SKM-1 treated with dmso at 0.1 percent for 144 hours (cell line): ENCODE results near the gene EXTL1.

Experiments
- DNase-seq: peaks from one replicate; lab custom pipeline; 2025; ENCODE audit not compliant: unreplicated experiment; lab: John Stamatoyannopoulos, UW

Gene EXTL1

DNA sequence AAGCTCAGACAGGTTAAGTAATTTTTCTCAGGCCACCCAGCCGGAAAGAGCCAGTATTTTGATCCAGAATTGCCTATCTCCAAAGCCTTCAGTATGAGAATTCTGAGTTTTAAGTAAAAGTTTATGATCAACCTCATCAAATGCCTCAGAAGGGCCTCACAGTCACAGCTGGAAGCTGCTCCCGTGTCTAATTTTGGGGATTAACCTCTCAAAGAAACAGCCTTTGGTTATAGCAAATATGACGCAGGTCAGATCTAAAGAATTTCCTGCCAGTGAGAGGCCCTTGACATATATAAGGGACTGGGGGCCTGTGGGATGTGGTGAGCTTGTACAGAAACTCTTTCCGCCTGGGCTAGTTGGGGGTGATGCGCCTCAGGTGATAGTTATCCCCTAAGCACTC is 2.3 kb downstream of the EXTL1 start:
- no peak for DNase-seq

DNA sequence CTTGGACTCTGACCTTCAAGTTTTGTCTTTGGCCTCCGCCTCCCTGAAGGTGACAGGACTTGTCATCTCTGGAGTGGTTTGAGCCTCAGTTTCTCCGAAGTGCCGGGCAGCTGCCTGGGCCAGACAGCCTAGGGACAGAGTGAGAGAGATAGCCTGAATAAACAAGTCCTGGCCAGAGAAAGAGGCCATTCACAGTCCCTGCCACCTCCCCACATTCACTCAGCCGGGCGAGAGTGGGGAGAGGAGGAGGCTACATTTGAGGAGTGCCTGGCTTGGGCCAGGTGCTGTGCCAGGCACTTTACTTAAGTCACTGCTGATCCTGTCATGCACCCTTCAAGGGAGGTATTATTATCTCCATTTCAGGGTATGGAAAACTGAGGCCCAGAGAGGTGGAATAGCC is 3.5 kb downstream of the EXTL1 start:
- no peak for DNase-seq

DNA sequence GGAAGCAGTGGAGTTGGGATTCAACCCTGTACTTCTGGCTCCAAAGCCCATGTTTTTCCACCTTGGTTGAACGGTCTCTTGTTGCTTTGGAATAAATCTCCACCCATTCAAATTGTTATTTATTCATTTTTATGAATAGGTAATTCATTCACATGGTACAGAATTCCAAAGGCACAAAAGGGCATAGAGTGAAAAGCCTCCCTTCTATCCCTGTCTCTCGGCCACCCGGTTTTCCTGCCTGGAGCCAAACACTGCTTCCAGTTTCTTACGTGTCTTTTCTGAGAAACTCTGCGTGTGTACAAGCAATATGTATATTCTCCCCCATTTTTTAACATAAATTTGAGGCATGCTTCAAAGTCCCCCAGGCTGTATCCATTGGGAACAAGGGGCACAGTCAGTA is 3.9 kb downstream of the EXTL1 start:
- no peak for DNase-seq

DNA sequence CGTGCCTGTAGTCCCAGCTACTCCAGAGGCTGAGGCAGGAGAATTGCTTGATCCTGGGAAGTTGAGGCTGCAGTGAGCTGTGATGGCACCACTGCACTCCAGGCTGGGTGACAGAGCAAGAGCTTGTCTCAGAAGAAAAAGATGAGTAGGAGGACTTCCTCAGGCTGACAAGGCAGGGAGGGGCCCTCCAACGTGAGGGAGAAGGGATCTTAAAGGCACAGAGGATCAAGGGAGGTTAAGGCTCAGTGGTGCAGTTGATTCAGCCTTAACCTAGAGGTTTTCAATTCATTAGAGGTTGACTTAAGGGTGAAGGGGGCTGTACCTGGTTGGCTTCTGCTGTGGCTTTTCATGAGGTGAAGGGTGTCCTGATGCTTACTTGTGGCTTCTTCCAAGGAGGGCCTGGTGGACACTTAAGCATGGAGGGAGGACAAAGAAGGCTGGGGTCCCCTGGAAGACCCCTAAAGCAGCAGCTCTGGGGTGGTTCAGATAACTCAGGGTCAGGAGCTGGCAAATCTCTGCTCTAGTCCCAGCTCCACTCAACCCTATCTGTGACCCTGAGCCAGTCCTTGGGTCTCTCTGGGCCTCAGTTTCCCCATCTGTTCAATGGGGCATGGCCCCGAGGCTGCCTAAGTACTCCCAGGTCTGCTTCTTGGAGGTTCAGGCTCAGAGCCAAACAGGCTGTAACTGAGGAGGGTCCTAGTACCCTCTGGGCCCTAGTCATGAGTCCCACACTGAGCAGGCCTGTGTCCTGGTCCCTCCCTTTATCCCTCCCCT is 6.3 kb downstream of the EXTL1 start:
- DNase-seq: peak; percentile 65

DNA sequence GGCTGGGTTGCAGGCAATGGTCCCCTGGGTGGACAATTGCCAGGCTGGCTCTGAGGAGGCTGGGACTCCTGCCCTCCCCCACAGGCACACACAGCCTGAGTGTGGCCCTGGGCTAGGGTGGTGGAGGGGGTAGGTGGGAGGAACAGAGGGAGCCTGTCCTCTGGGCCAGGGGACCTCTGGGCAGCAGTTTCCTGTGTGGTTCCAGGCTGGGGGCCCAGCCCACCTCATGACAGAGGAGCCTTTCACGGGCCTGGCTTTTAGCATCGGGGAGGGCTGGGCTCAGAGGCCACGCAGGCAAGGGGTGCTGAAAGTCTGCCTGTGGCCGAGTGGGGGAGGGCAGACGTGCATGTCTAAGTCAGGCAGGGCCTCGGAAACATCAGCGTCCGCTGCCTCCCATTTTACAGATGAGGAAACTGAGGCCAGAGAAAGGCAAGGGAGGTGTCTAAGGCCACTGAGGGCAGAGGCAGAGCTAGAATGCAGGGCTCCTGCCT is 7.0 kb downstream of the EXTL1 start:
- DNase-seq: no peak

DNA sequence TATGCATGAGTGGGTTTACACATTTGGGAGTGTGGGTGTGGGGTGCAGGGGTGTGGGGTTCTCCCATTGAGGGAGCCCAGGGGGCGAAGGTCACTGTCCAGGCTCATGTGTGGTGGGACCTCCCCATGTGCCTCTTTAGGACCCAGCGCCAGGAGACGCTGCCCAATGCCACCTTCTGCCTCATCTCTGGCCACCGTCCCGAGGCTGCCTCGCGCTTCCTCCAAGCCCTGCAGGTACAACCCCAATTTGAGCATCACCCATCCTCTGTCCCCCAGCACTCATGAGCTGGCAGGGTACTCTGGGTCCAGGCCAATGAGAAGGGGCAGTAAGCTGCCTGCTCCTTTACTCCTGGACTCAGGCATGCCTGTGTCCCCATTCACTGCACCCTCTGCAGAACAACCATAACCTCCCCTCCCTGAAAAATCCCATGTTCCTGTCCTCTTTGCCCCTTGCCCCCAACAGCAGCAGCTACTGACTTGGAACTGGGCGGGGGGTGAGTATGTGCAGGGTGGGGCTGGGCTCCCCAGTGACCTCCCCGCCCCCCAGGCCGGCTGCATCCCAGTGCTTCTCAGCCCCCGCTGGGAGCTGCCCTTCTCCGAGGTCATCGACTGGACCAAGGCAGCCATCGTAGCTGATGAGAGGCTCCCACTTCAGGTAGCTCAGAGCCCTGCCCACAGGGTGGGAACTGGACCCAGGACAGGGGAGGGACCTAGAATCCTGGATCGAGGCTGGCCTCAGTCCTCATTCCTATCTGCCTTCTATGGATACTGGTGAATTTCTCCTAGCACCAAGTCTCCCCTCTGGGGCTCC is 7.7 kb downstream of the EXTL1 start:
- no peak for DNase-seq

DNA sequence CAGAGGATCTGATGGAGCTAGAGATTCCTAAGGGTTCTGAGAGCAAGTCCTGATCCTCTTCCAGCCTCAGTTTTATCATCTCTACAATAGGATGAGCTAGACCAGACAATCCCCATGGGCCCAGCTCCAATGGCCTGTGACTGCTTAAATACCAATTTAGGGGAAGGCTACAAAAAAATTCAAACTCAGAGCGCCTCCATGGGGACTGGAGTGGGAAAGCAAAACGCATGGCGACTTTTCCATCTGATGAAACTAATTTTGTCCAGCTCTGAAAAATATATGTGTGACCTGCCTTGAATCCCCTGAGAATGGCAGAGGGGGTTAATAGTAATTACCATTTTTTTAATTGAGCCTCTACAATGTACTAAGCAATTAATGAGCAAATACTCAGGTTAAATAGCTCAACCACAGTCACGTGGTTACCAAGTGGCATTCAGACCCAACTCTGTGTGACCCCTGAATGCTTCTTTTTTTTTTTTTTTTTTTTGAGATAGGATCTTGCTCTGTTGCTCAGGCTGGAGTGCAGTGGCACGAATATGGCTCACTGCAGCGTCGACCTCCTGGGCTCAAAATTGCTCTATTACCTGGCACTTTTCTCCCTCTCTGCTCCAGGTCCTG is 8.4 kb downstream of the EXTL1 start:
- DNase-seq: peak; percentile 26

DNA sequence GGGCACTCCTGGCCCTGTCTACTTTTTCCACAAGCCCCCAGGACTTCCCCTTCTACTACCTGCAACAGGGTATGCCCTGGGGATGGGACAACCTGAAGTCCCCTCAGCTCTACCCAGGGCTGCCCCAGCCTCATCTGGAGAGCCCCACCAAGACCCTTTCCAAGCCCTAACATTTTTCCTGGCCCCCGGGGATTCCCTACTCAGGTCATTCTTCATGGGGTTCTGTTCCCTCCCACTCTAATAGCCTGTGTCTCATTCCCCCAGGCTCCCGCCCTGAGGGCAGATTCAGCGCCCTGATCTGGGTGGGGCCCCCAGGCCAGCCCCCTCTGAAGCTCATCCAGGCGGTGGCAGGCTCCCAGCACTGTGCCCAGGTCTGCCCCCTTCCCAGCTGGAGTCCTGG is 9.6 kb downstream of the EXTL1 start:
- no peak for DNase-seq

DNA sequence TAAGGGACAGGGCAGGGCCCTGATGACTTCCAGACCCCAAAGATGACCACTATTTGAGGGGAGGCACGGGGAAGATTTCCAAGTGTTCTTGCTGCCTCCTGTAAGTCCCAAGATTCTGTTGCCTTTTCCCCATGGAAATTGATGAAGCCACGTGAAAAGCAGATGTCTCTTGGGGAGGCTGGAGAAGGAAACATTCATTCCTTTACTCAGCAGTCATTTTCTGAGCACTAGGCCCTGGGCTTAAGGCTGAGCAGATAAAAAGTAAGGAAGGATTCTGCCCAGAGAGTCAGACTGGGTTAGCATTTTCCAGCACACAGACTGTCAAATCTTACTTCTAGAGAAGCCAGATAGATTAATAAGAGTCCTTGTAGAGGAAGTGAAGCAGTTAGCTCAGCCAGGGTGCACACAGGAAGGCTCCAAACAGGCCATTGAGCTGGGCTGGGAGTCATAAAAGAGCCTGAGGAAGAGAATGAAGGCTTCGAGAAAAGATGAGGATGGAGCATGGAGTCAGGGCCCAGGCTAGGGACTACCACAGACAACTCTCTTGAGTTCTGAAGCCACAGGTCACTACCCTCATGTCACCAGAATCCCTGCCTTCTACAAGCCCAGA is 10.1 kb downstream of the EXTL1 start:
- no peak for DNase-seq

DNA sequence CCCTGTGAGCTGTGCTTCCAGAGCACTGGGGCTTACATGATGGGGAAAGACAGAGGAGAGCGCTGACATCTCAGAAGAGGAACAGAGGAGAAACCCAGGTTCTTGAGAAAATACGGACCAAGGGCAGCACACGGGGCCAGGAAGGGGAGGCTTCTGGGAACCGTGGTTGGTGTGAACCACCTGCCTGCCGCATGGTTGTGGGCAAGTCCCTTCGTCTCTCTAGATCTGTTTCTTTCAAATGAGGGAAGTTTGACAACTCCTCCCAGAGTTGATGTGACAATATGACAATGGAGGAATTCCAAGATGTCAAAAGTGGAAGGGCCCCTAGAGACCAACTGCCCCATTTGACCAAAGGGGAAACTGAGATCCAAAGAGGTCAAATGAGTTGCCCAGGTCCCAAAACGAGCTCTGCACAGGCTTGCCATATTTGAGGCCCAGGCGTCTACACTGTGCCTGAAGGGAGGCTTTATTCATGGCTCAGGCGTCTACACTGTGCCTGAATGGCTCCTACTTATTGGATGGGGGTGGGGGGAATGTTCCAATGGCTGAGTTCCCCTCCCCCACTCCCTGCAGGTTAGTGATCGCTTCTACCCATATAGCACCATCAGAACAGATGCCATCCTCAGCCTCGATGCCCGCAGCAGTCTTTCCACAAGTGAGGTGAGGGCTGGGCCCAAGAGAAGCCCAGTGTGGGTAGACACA is 11.2 kb downstream of the EXTL1 start:
- DNase-seq: no peak

DNA sequence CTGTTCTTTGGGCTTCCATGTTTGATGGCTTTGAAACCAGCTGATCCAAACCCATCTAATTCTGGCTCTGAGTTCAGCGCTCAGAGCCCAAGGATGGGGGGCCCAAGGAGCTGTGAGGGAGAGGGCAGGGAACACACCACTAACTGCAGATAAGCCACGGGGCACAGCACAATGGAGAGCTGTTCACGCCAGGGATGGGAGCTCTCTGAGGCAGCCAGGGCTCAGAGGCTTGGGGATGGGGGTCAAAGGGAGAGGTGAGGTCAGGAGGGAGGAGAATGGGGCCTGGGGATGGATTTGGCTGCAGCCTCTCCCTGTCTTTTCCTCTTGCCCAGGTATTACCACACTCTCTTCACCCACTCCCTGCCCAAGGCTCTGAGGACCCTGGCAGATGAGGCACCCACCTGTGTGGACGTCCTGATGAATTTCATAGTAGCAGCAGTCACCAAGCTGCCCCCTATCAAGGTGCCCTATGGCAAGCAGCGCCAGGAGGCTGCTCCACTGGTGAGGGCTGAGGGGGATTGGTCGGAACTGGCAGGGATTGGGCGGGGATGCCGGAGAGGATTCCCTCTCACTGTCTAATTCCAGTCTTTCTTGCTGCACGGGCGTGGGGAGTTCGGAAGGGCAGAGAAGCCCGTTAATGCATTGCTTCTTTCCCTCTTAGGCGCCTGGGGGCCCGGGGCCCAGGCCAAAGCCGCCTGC is 13.1 kb downstream of the EXTL1 start:
- DNase-seq: no peak

DNA sequence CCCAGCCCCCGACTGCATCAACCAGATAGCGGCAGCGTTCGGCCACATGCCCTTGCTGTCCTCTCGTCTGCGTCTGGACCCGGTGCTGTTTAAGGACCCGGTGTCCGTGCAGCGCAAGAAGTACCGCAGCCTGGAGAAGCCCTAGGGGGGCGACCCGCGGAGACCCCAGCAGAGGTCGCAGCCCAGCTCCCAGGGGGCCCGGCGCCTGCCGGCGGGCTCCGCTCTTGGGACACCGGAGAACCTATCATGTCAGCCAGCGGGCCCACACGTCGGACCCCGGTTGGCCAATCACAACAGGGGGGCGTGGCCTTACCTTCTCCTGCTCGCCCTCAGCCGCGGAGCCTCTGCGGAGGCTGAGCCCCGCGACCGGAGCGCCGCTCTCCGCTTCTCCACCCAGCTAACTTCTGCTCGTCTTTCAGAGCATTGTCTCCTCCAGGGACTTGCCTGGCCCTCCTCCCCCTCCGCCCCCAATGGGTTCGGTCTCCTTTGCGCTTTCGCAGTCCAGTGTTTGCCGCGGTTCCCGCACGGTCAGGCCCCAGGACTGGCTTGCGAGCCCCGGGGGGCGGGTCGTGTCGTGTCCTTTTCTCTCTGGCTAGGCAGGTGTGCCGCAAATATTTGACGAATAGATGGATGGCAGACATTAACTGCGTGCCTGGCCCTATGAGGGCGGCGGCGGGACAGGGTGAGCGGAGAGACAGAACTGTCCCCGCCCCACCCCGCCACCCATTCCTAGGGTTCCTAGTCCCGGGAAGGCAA is 13.8 kb downstream of the EXTL1 start:
- peak; percentile 89 for DNase-seq

DNA sequence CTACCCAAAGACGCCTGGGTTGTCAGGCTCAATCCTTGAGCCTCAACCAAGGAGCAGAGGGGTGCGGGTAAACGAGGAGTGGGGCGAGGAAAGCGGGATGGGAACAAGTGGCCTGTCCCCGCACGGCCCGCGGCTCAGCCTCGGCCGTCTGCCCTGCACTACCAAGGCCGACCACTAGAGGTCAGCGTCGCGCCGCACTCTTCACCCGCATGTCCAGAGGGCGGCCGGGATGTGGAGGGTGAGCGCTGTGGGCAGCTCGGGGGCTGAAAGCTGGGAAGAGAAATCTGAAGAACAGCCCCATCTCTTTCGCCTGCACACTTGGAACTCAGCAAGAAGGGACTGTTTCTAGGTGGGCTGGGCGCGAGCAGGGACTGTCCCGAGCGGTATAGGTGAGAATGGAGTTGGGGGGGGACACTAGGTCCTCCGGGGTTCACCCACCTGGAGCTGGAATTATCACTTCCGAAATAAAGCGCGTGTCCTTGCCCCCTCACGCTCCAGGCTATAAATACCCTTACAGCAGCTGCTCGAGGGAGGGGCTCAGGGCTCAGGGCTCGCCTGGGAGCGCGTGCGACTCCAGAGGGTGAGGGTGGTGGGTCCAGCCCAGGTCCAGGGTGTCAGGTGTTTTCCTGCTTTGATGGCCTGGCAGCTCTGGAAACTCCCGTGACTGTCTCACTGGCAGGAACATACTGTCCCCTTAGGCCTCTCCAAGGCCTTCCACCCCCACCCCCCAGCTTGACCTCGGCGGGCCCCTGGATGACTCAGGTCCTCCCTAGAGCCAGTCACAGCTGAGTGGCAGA is 14.6 kb downstream of the EXTL1 start:
- peak; percentile 49 for DNase-seq

DNA sequence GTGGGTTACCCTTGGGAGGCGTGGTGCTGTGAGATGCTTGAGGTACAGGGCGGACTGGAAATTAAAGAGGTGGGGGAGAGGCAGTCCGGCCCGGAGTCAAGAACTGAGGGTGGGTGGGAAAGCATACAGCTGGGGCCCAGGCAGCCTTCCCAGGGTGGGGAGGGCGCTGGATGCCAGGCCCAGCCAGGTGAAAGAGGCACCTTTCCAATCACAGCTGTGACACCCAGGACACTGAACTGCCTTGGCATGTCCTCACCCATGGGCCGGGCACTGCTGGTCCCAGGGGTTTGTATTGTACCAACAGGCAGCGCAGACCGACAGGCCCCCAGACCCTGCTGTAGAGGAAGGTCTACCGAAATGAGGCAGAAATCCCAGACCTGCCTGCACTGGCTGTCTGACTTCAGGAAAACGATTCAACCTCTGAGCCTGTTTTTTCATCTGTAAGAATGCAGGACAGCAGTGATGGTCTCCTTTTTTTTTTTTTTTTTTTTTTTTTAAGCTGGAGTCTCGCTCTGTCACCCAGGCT is 15.2 kb downstream of the EXTL1 start:
- DNase-seq: no peak

DNA sequence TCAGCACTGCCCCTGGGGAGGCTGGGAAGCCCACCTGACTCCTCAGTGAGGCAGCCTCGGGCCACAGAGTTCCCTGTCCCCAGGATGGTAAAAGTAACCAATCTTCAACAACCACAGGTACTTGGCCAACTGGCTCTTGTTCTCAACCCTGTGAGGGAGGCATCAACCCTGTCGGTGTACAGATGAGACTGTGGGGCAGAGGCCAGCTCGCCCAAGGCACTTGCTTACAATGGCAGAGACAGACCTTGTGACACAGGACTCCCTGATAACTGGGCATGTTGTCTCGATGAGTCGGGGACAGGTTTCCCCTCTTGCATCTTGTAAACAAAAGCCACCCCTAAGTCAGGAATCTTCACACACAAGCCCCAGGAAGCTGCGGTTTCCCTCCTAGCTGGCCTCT is 16.3 kb downstream of the EXTL1 start:
- DNase-seq: no peak

DNA sequence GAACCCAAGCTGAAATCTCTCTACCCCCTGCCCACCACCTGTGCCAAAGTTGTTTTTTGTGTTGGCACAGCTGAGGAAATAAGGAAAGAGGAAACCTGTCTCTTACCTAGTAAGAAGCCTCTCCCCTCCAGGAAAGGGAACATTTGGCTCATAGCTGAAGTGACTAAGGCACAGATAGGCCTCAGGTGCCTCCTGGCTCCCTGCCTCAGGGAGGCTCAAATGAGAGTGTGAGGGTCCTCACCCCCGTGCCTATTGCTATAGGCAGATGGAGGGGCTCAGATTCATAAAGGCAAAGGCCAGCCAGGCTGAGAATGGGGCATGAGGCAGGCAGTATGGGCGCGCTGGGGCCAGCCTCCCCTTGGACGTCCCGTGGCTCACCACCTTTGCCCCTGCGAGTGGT is 16.9 kb downstream of the EXTL1 start:
- DNase-seq: no peak

DNA sequence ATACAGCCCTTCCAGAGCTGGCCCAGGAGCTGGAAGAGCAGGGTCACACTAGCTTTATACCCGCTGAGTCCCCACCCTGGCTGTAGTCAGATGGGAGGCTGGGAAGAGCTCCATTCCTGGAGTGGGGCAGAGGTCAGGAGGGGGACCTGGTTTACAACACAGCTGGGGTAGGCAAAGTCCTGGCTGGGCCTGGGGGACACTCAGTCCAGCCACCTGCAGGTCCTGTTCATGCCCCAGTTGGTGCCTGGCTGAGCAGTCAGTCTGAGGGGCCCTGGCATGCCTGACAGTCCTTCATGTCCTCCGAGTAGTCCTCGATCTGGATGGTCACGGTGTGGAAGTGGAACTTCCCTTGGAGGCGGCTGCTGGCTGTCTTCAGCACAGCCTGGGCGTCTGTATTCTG is 17.3 kb downstream of the EXTL1 start:
- DNase-seq: no peak

DNA sequence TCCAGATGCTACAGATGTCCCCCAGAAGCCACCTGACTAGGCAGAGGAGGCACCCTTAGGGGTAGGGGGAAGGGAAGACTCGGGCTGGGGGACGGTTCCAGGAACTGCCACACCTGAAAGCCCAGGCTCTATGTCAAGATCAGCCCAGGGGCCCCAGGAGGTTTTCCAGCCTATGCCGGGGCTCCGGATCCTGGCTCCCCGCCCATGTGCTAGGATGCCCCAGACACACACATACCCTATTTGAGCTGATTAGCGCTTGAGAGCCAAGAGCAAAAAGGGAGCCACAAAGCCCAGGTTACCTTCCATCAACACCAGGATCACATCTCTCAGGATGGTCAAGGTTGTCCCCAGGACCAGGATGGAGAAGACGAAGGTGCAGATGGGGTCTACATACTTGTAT is 19.8 kb downstream of the EXTL1 start:
- no peak for DNase-seq

DNA sequence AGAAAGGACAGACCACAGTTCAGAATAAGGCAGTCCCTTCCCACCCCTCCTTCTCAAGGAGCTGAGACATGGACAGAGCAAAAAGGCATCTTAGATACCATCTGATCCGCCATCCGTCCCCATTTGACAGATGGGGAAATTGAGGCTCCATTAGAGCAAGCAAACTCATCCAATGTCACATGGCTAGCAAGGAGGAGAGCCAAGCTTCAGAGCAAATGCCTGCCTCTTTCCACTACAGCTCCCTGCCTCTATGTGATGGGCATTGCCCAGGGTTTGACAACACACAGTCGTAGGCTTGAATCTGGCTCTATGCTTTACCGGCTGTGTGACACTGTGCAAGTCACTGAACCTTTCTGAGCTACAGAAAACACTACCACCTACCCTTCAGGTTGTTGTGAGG is 20.4 kb downstream of the EXTL1 start:
- no peak for DNase-seq
